ENCODE data around the gene DIPK1B.
"Not testable (repeated sequence)": the region's sequence is repeated elsewhere in the genome, so short reads cannot be mapped to it uniquely, and the experiment has no call there.

DIPK1B gene

GRCh38 chr9:136756836-136757235 is 44.5 kb downstream of the DIPK1B start:
- Histone ChIP-seq H3K27ac (ENCODE audit: low read depth, low read length) (no peak overlapping the region), H3K9me3 (ENCODE audit: low read length) (no peaks in the 10 kb centered on the region), H3K4me3 (ENCODE audit: low read depth in 1 of 2, low read length in 2 of 2) (no peak overlapping the region), H3K9ac (ENCODE audit: low read length) (no peak overlapping the region), H3K36me3 (ENCODE audit: insufficient read depth, low read length) (no peaks in the 10 kb centered on the region), H3K27me3 (ENCODE audit: control insufficient read depth in 1 of 2, insufficient read depth in 2 of 2, low read length in 2 of 2) (peaks cover 0 to 10% of the 10 kb centered on the region in 2 donors), H3K4me1 (ENCODE audit: insufficient read depth, low read length) (no peaks in the 10 kb centered on the region)

GRCh38 chr9:136757328-136757727 is 45.0 kb downstream of the DIPK1B start:
- no peak overlapping the region for H3K4me3 ChIP-seq (ENCODE audit: low read depth in 1 of 2, low read length in 2 of 2)
- H3K27me3 ChIP-seq (ENCODE audit: control insufficient read depth in 1 of 2, insufficient read depth in 2 of 2, low read length in 2 of 2): peaks cover 0 to 10% of the 10 kb centered on the region in 2 donors
- no peak overlapping the region for H3K9ac ChIP-seq (ENCODE audit: low read length)
- H3K27ac ChIP-seq (ENCODE audit: low read depth, low read length): no peak overlapping the region
- H3K4me1 ChIP-seq (ENCODE audit: insufficient read depth, low read length): no peaks in the 10 kb centered on the region
- no peaks in the 10 kb centered on the region for H3K9me3 ChIP-seq (ENCODE audit: low read length)
- H3K36me3 ChIP-seq (ENCODE audit: insufficient read depth, low read length): no peaks in the 10 kb centered on the region

- H3K4me1 ChIP-seq (ENCODE audit: insufficient read depth, low read length): no peaks in the 10 kb centered on the region
- peaks cover 0 to 10% of the 10 kb centered on the region in 2 donors for H3K27me3 ChIP-seq (ENCODE audit: control insufficient read depth in 1 of 2, insufficient read depth in 2 of 2, low read length in 2 of 2)
- H3K27ac ChIP-seq (ENCODE audit: low read depth, low read length): no peak overlapping the region
- no peak overlapping the region for H3K9ac ChIP-seq (ENCODE audit: low read length)
- no peak overlapping the region for H3K4me3 ChIP-seq (ENCODE audit: low read depth in 1 of 2, low read length in 2 of 2)
- no peaks in the 10 kb centered on the region for H3K36me3 ChIP-seq (ENCODE audit: insufficient read depth, low read length)
- H3K9me3 ChIP-seq (ENCODE audit: low read length): no peaks in the 10 kb centered on the region
Observed at GRCh38 chr9:136757751-136758140, 45.4 kb downstream of the DIPK1B start.

GRCh38 chr9:136759001-136759400 is 46.6 kb downstream of the DIPK1B start:
- Histone ChIP-seq H3K36me3 (ENCODE audit: insufficient read depth, low read length) (no peaks in the 10 kb centered on the region), H3K9me3 (ENCODE audit: low read length) (no peaks in the 10 kb centered on the region), H3K4me1 (ENCODE audit: insufficient read depth, low read length) (no peaks in the 10 kb centered on the region), H3K27ac (ENCODE audit: low read depth, low read length) (no peak overlapping the region), H3K4me3 (ENCODE audit: low read depth in 1 of 2, low read length in 2 of 2) (no peak overlapping the region), H3K27me3 (ENCODE audit: control insufficient read depth in 1 of 2, insufficient read depth in 2 of 2, low read length in 2 of 2) (peaks cover 5 to 17% of the 10 kb centered on the region in 2 donors), H3K9ac (ENCODE audit: low read length) (no peak overlapping the region)

GRCh38 chr9:136759436-136760325 is 47.3 kb downstream of the DIPK1B start:
- Histone ChIP-seq H3K36me3 (ENCODE audit: insufficient read depth, low read length) (no peaks in the 10 kb centered on the region), H3K27me3 (ENCODE audit: control insufficient read depth in 1 of 2, insufficient read depth in 2 of 2, low read length in 2 of 2) (peaks cover 9 to 22% of the 10 kb centered on the region in 2 donors), H3K9ac (ENCODE audit: low read length) (no peak overlapping the region), H3K9me3 (ENCODE audit: low read length) (no peaks in the 10 kb centered on the region), H3K4me1 (ENCODE audit: insufficient read depth, low read length) (no peaks in the 10 kb centered on the region), H3K4me3 (ENCODE audit: low read depth in 1 of 2, low read length in 2 of 2) (no peak overlapping the region), H3K27ac (ENCODE audit: low read depth, low read length) (no peak overlapping the region)

- Histone ChIP-seq H3K4me3 (ENCODE audit: low read depth in 1 of 2, low read length in 2 of 2) (no peak overlapping the region), H3K27ac (ENCODE audit: low read depth, low read length) (no peak overlapping the region), H3K9ac (ENCODE audit: low read length) (no peak overlapping the region), H3K36me3 (ENCODE audit: insufficient read depth, low read length) (no peaks in the 10 kb centered on the region), H3K4me1 (ENCODE audit: insufficient read depth, low read length) (no peaks in the 10 kb centered on the region), H3K9me3 (ENCODE audit: low read length) (no peaks in the 10 kb centered on the region), H3K27me3 (ENCODE audit: control insufficient read depth in 1 of 2, insufficient read depth in 2 of 2, low read length in 2 of 2) (peaks cover 9 to 23% of the 10 kb centered on the region in 2 donors)
Observed at GRCh38 chr9:136760424-136760823, 48.1 kb downstream of the DIPK1B start.

- H3K4me1 ChIP-seq (ENCODE audit: insufficient read depth, low read length): not testable (repeated sequence)
- H3K27me3 ChIP-seq (ENCODE audit: control insufficient read depth in 1 of 2, insufficient read depth in 2 of 2, low read length in 2 of 2): peaks cover 9 to 23% of the 10 kb centered on the region in 2 donors
Observed at GRCh38 chr9:136760834-136761544, 48.6 kb downstream of the DIPK1B start.

GRCh38 chr9:136761545-136761981 is 49.2 kb downstream of the DIPK1B start:
- H3K9me3 ChIP-seq (ENCODE audit: low read length): no peaks in the 10 kb centered on the region
- no peak overlapping the region for H3K27ac ChIP-seq (ENCODE audit: low read depth, low read length)
- no peaks in the 10 kb centered on the region for H3K4me1 ChIP-seq (ENCODE audit: insufficient read depth, low read length)
- peaks cover 9 to 23% of the 10 kb centered on the region in 2 donors for H3K27me3 ChIP-seq (ENCODE audit: control insufficient read depth in 1 of 2, insufficient read depth in 2 of 2, low read length in 2 of 2)
- H3K4me3 ChIP-seq (ENCODE audit: low read depth in 1 of 2, low read length in 2 of 2): no peak overlapping the region
- H3K9ac ChIP-seq (ENCODE audit: low read length): no peak overlapping the region
- no peaks in the 10 kb centered on the region for H3K36me3 ChIP-seq (ENCODE audit: insufficient read depth, low read length)

More at GRCh38 chr9:136760834-136761544, 48.6 kb downstream of the DIPK1B start:
- not testable (repeated sequence) for H3K27ac ChIP-seq (ENCODE audit: low read depth, low read length); H3K36me3 ChIP-seq (ENCODE audit: insufficient read depth, low read length); H3K4me3 ChIP-seq (ENCODE audit: low read depth in 1 of 2, low read length in 2 of 2); H3K9ac ChIP-seq (ENCODE audit: low read length); H3K9me3 ChIP-seq (ENCODE audit: low read length)

- H3K4me3 ChIP-seq (ENCODE audit: low read depth in 1 of 2, low read length in 2 of 2): no peak overlapping the region
- no peak overlapping the region for H3K27ac ChIP-seq (ENCODE audit: low read depth, low read length)
- no peak overlapping the region for H3K9ac ChIP-seq (ENCODE audit: low read length)
- peaks cover 9 to 22% of the 10 kb centered on the region in 2 donors for H3K27me3 ChIP-seq (ENCODE audit: control insufficient read depth in 1 of 2, insufficient read depth in 2 of 2, low read length in 2 of 2)
- H3K9me3 ChIP-seq (ENCODE audit: low read length): no peaks in the 10 kb centered on the region
- H3K4me1 ChIP-seq (ENCODE audit: insufficient read depth, low read length): no peaks in the 10 kb centered on the region
- no peaks in the 10 kb centered on the region for H3K36me3 ChIP-seq (ENCODE audit: insufficient read depth, low read length)
Observed at GRCh38 chr9:136762221-136762691, 49.9 kb downstream of the DIPK1B start.

GRCh38 chr9:136762915-136763648 is 50.7 kb downstream of the DIPK1B start:
- Histone ChIP-seq H3K4me1 (ENCODE audit: insufficient read depth, low read length) (no peaks in the 10 kb centered on the region), H3K4me3 (ENCODE audit: low read depth in 1 of 2, low read length in 2 of 2) (no peak overlapping the region), H3K27me3 (ENCODE audit: control insufficient read depth in 1 of 2, insufficient read depth in 2 of 2, low read length in 2 of 2) (peaks cover 9 to 22% of the 10 kb centered on the region in 2 donors), H3K9ac (ENCODE audit: low read length) (no peak overlapping the region), H3K36me3 (ENCODE audit: insufficient read depth, low read length) (no peaks in the 10 kb centered on the region), H3K9me3 (ENCODE audit: low read length) (no peaks in the 10 kb centered on the region), H3K27ac (ENCODE audit: low read depth, low read length) (no peak overlapping the region)

GRCh38 chr9:136763649-136764035 is 51.3 kb downstream of the DIPK1B start:
- H3K4me1 ChIP-seq (ENCODE audit: insufficient read depth, low read length): no peaks in the 10 kb centered on the region
- H3K9me3 ChIP-seq (ENCODE audit: low read length): no peaks in the 10 kb centered on the region
- peaks cover 9 to 25% of the 10 kb centered on the region in 2 donors for H3K27me3 ChIP-seq (ENCODE audit: control insufficient read depth in 1 of 2, insufficient read depth in 2 of 2, low read length in 2 of 2)
- H3K9ac ChIP-seq (ENCODE audit: low read length): no peak overlapping the region
- no peak overlapping the region for H3K27ac ChIP-seq (ENCODE audit: low read depth, low read length)
- no peak overlapping the region for H3K4me3 ChIP-seq (ENCODE audit: low read depth in 1 of 2, low read length in 2 of 2)
- H3K36me3 ChIP-seq (ENCODE audit: insufficient read depth, low read length): no peaks in the 10 kb centered on the region
